ENCODE data around the gene CDYL2. TPM values are rescaled to one million over a fixed set of nuclear protein-coding genes. Genes with fewer than 3 reads are reported as not detected.
A peak's percentile ranks its signal among the peaks of the same experiment; 100 is the strongest.

The CDYL2 gene
- polyA plus RNA-seq, 4 donors = 1.9 to 3.0 (median 2.8) TPM

GRCh38 chr16:80692270-80692669 lies 112.1 kb downstream of the CDYL2 start:
- no peak for FAIRE-seq
- WGBS, 3 donors = 80 to 87% (median 82%) methylated on average over 2 of the region's 2 CpGs
- no peak overlapping the region for H3K27ac ChIP-seq (ENCODE audit: low read depth in 1 of 3, low read length in 2 of 3)
- no peak overlapping the region for H3K4me3 ChIP-seq (ENCODE audit: low read depth in 1 of 3, low read length in 3 of 3)
- no peaks in the 10 kb centered on the region for H3K9me3 ChIP-seq (ENCODE audit: control insufficient read depth in 2 of 2, insufficient read depth in 1 of 2, low read depth in 1 of 2, low read length in 1 of 2)
- peaks cover 0 to 2% (median 0%) of the 10 kb centered on the region in 3 donors for H3K4me1 ChIP-seq (ENCODE audit: control insufficient read depth in 3 of 3, insufficient read depth in 2 of 3, low read depth in 1 of 3, low read length in 2 of 3)
- no peaks in the 10 kb centered on the region for H3K27me3 ChIP-seq (ENCODE audit: control insufficient read depth in 3 of 3, insufficient read depth in 3 of 3, low read length in 3 of 3)
- no peaks in the 10 kb centered on the region for H3K36me3 ChIP-seq (ENCODE audit: control insufficient read depth in 3 of 3, insufficient read depth in 2 of 3, low read depth in 1 of 3, low read length in 3 of 3)
- no peak for DNase-seq

DNA sequence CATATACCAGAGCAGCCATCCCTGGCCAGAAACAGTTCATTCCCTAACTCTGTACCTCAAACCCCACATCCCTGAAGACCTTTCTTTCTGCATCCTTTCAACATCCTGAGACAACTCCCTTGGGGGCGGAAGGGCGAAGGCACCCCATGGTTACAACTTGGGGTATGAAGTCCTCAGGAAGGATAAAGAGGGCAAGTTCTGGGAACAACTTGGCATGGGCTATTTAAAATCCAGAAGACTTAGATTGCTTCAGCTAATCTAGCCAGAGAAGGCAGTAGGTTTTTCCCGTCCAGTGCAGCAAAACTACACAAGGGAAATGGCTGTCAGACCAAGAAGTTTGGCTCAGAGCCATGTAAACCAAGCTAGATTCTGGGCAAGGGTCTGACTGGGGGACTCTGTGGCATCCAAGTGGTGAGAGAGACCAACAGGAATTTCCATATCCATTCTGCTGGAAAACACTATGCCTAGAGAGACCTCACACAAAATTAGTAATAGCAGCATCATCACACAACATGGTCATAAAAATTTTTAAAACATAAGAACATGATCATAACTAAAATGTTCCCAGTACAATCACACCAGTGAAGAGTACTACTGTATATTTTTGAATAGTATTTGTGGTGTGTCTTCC lies 113.2 kb downstream of the CDYL2 start:
- 91 to 97% (median 94%) methylated on average over 3 of the region's 3 CpGs for WGBS, 3 donors

GRCh38 chr16:80689487-80689886 lies 114.9 kb downstream of the CDYL2 start:
- DNase-seq (no peak), FAIRE-seq (no peak)
- no peaks in the 10 kb centered on the region for H3K4me1 ChIP-seq (ENCODE audit: control insufficient read depth in 3 of 3, insufficient read depth in 2 of 3, low read depth in 1 of 3, low read length in 2 of 3)
- no peaks in the 10 kb centered on the region for H3K27me3 ChIP-seq (ENCODE audit: control insufficient read depth in 3 of 3, insufficient read depth in 3 of 3, low read length in 3 of 3)
- peaks cover 0 to 6% (median 1%) of the 10 kb centered on the region in 3 donors for H3K36me3 ChIP-seq (ENCODE audit: control insufficient read depth in 3 of 3, insufficient read depth in 2 of 3, low read depth in 1 of 3, low read length in 3 of 3)
- H3K9me3 ChIP-seq (ENCODE audit: control insufficient read depth in 2 of 2, insufficient read depth in 1 of 2, low read depth in 1 of 2, low read length in 1 of 2) = peaks cover 0 to 2% of the 10 kb centered on the region in 2 donors
- no peak overlapping the region for H3K4me3 ChIP-seq (ENCODE audit: low read depth in 1 of 3, low read length in 3 of 3)
- WGBS, 3 donors = 72 to 83% (median 79%) methylated on average over 10 of the region's 10 CpGs
- no peak overlapping the region for H3K27ac ChIP-seq (ENCODE audit: low read depth in 1 of 3, low read length in 2 of 3)

More for the DNA sequence above, 113.2 kb downstream of the CDYL2 start:
- no peaks in the 10 kb centered on the region for H3K9me3 ChIP-seq (ENCODE audit: control insufficient read depth in 2 of 2, insufficient read depth in 1 of 2, low read depth in 1 of 2, low read length in 1 of 2)
- no peak overlapping the region for H3K4me3 ChIP-seq (ENCODE audit: low read depth in 1 of 3, low read length in 3 of 3)
- no peak overlapping the region for H3K27ac ChIP-seq (ENCODE audit: low read depth in 1 of 3, low read length in 2 of 3)
- H3K36me3 ChIP-seq (ENCODE audit: control insufficient read depth in 3 of 3, insufficient read depth in 2 of 3, low read depth in 1 of 3, low read length in 3 of 3) = no peaks in the 10 kb centered on the region
- no peaks in the 10 kb centered on the region for H3K27me3 ChIP-seq (ENCODE audit: control insufficient read depth in 3 of 3, insufficient read depth in 3 of 3, low read length in 3 of 3)
- no peak for DNase-seq
- no peak for FAIRE-seq
- peaks cover 0 to 2% (median 0%) of the 10 kb centered on the region in 3 donors for H3K4me1 ChIP-seq (ENCODE audit: control insufficient read depth in 3 of 3, insufficient read depth in 2 of 3, low read depth in 1 of 3, low read length in 2 of 3)

DNA sequence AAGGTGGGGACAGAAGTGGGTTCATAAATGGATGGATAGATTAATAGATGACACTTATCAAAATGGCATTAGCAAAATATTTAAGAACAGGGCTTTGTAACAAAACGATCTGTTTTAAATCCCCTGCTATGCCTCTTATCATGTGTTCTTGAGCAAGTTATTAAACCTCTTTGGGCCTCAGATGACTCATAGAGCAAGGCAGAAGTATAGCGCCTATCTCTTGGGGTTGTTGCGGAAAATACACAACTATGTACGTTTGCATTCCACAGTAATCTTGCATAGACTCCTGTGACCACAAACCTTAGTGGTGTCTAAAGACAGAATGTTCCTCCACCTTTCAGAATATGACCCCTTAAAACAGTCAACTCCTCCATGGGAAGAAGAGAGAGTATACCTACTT lies 116.8 kb downstream of the CDYL2 start:
- DNase-seq = peak in 1 of 2 donors; percentile 9
- Histone ChIP-seq H3K27me3 (ENCODE audit: control insufficient read depth in 3 of 3, insufficient read depth in 3 of 3, low read length in 3 of 3) (no peaks in the 10 kb centered on the region), H3K27ac (ENCODE audit: low read depth in 1 of 3, low read length in 2 of 3) (no peak overlapping the region), H3K36me3 (ENCODE audit: control insufficient read depth in 3 of 3, insufficient read depth in 2 of 3, low read depth in 1 of 3, low read length in 3 of 3) (peaks cover 0 to 19% (median 3%) of the 10 kb centered on the region in 3 donors), H3K9me3 (ENCODE audit: control insufficient read depth in 2 of 2, insufficient read depth in 1 of 2, low read depth in 1 of 2, low read length in 1 of 2) (peaks cover 0 to 5% of the 10 kb centered on the region in 2 donors), H3K4me1 (ENCODE audit: control insufficient read depth in 3 of 3, insufficient read depth in 2 of 3, low read depth in 1 of 3, low read length in 2 of 3) (no peaks in the 10 kb centered on the region), H3K4me3 (ENCODE audit: low read depth in 1 of 3, low read length in 3 of 3) (no peak overlapping the region)
- WGBS, 3 donors = 78 to 83% (median 82%) methylated on average over 4 of the region's 4 CpGs
- FAIRE-seq = no peak

- Histone ChIP-seq H3K4me3 (ENCODE audit: low read depth in 1 of 3, low read length in 3 of 3) (no peak overlapping the region), H3K9me3 (ENCODE audit: control insufficient read depth in 2 of 2, insufficient read depth in 1 of 2, low read depth in 1 of 2, low read length in 1 of 2) (peaks cover 0 to 12% of the 10 kb centered on the region in 2 donors), H3K4me1 (ENCODE audit: control insufficient read depth in 3 of 3, insufficient read depth in 2 of 3, low read depth in 1 of 3, low read length in 2 of 3) (no peaks in the 10 kb centered on the region), H3K36me3 (ENCODE audit: control insufficient read depth in 3 of 3, insufficient read depth in 2 of 3, low read depth in 1 of 3, low read length in 3 of 3) (peaks cover 0 to 23% (median 3%) of the 10 kb centered on the region in 3 donors), H3K27me3 (ENCODE audit: control insufficient read depth in 3 of 3, insufficient read depth in 3 of 3, low read length in 3 of 3) (no peaks in the 10 kb centered on the region), H3K27ac (ENCODE audit: low read depth in 1 of 3, low read length in 2 of 3) (no peak overlapping the region)
- FAIRE-seq = no peak
- 89 to 92% (median 90%) methylated on average over 10 of the region's 10 CpGs for WGBS, 3 donors
- no peak for DNase-seq
Measured at GRCh38 chr16:80684906-80685305, 119.5 kb downstream of the CDYL2 start.

- FAIRE-seq = no peak
- Histone ChIP-seq H3K4me3 (ENCODE audit: low read depth in 1 of 3, low read length in 3 of 3) (no peak overlapping the region), H3K27ac (ENCODE audit: low read depth in 1 of 3, low read length in 2 of 3) (no peak overlapping the region), H3K36me3 (ENCODE audit: control insufficient read depth in 3 of 3, insufficient read depth in 2 of 3, low read depth in 1 of 3, low read length in 3 of 3) (peaks cover 0 to 23% (median 3%) of the 10 kb centered on the region in 3 donors), H3K27me3 (ENCODE audit: control insufficient read depth in 3 of 3, insufficient read depth in 3 of 3, low read length in 3 of 3) (no peaks in the 10 kb centered on the region), H3K9me3 (ENCODE audit: control insufficient read depth in 2 of 2, insufficient read depth in 1 of 2, low read depth in 1 of 2, low read length in 1 of 2) (peaks cover 0 to 12% of the 10 kb centered on the region in 2 donors), H3K4me1 (ENCODE audit: control insufficient read depth in 3 of 3, insufficient read depth in 2 of 3, low read depth in 1 of 3, low read length in 2 of 3) (no peaks in the 10 kb centered on the region)
- DNase-seq = no peak
- 97 to 99% (median 98%) methylated on average over 14 to 15 of the region's 15 CpGs for WGBS, 3 donors
Measured at GRCh38 chr16:80684136-80684765, 120.1 kb downstream of the CDYL2 start.

GRCh38 chr16:80683646-80684045 lies 120.8 kb downstream of the CDYL2 start:
- WGBS, 3 donors = 87 to 98% (median 97%) methylated on average over 3 of the region's 3 CpGs

GRCh38 chr16:80682421-80683070 lies 121.9 kb downstream of the CDYL2 start:
- peaks cover 0 to 23% (median 3%) of the 10 kb centered on the region in 3 donors for H3K36me3 ChIP-seq (ENCODE audit: control insufficient read depth in 3 of 3, insufficient read depth in 2 of 3, low read depth in 1 of 3, low read length in 3 of 3)
- H3K27ac ChIP-seq (ENCODE audit: low read depth in 1 of 3, low read length in 2 of 3) = no peak overlapping the region
- 80 to 93% (median 89%) methylated on average over 18 of the region's 18 CpGs for WGBS, 3 donors
- DNase-seq (no peak), FAIRE-seq (no peak)
- H3K4me1 ChIP-seq (ENCODE audit: control insufficient read depth in 3 of 3, insufficient read depth in 2 of 3, low read depth in 1 of 3, low read length in 2 of 3) = no peaks in the 10 kb centered on the region
- H3K27me3 ChIP-seq (ENCODE audit: control insufficient read depth in 3 of 3, insufficient read depth in 3 of 3, low read length in 3 of 3) = no peaks in the 10 kb centered on the region
- no peak overlapping the region for H3K4me3 ChIP-seq (ENCODE audit: low read depth in 1 of 3, low read length in 3 of 3)
- H3K9me3 ChIP-seq (ENCODE audit: control insufficient read depth in 2 of 2, insufficient read depth in 1 of 2, low read depth in 1 of 2, low read length in 1 of 2) = peaks cover 0 to 12% of the 10 kb centered on the region in 2 donors

More at GRCh38 chr16:80683646-80684045, 120.8 kb downstream of the CDYL2 start:
- H3K27me3 ChIP-seq (ENCODE audit: control insufficient read depth in 3 of 3, insufficient read depth in 3 of 3, low read length in 3 of 3) = no peaks in the 10 kb centered on the region
- no peak overlapping the region for H3K4me3 ChIP-seq (ENCODE audit: low read depth in 1 of 3, low read length in 3 of 3)
- no peak for DNase-seq
- H3K9me3 ChIP-seq (ENCODE audit: control insufficient read depth in 2 of 2, insufficient read depth in 1 of 2, low read depth in 1 of 2, low read length in 1 of 2) = peaks cover 0 to 12% of the 10 kb centered on the region in 2 donors
- no peak overlapping the region for H3K27ac ChIP-seq (ENCODE audit: low read depth in 1 of 3, low read length in 2 of 3)
- H3K36me3 ChIP-seq (ENCODE audit: control insufficient read depth in 3 of 3, insufficient read depth in 2 of 3, low read depth in 1 of 3, low read length in 3 of 3) = peaks cover 0 to 23% (median 3%) of the 10 kb centered on the region in 3 donors
- H3K4me1 ChIP-seq (ENCODE audit: control insufficient read depth in 3 of 3, insufficient read depth in 2 of 3, low read depth in 1 of 3, low read length in 2 of 3) = no peaks in the 10 kb centered on the region
- no peak for FAIRE-seq
